ENCODE results near the gene DIS3.
"Not testable (repeated sequence)": the region's sequence is repeated elsewhere in the genome, so short reads cannot be mapped to it uniquely, and the experiment has no call there.

Gene DIS3

GRCh38 chr13:72781451-72782439 is at the start of gene DIS3, which contains the start of gene PIBF1:
Gene DIS3 (minus strand): TSS chr13:72781900. CDS start chr13:72781832, 68 bp downstream.
Gene PIBF1 (plus strand): TSS chr13:72782133. CDS start chr13:72783470, 1,337 bp downstream.
- DNase-seq = peak; percentile 96

GRCh38 chr13:72823724-72824123 is 42.0 kb upstream of the DIS3 start:
- DNase-seq = no peak

- no peak for DNase-seq
These were observed 41.4 kb upstream of the DIS3 start for GRCh38 chr13:72823081-72823480.

- DNase-seq = no peak
These were observed 39.2 kb upstream of the DIS3 start for GRCh38 chr13:72820898-72821279.

GRCh38 chr13:72820156-72820897 is 38.6 kb upstream of the DIS3 start:
- DNase-seq = no peak

- peak in 1 of 2 donors; percentile 18 for DNase-seq
These were observed 27.3 kb upstream of the DIS3 start for GRCh38 chr13:72808917-72809500.

GRCh38 chr13:72806514-72806913 is 24.8 kb upstream of the DIS3 start:
- DNase-seq = not testable (repeated sequence)

- no peak for DNase-seq
These were observed 24.1 kb upstream of the DIS3 start for GRCh38 chr13:72805676-72806346.

- DNase-seq = no peak
These were observed 22.6 kb upstream of the DIS3 start for GRCh38 chr13:72804301-72804700.

GRCh38 chr13:72798817-72799216 is 17.1 kb upstream of the DIS3 start:
- no peak for DNase-seq

GRCh38 chr13:72792640-72793039 is 10.9 kb upstream of the DIS3 start:
- no peak for DNase-seq

- DNase-seq = no peak
These were observed 7.1 kb upstream of the DIS3 start for GRCh38 chr13:72788831-72789230.

GRCh38 chr13:72784679-72785078 is 3.0 kb upstream of the DIS3 start:
- not testable (repeated sequence) for DNase-seq

- DNase-seq = peak in 1 of 2 donors; percentile 25
These were observed 1.0 kb upstream of the DIS3 start for GRCh38 chr13:72782717-72783116.

- DNase-seq = no peak
These were observed 7.7 kb downstream of the DIS3 start for GRCh38 chr13:72774019-72774418.

- no peak for DNase-seq
These were observed 18.3 kb downstream of the DIS3 start for GRCh38 chr13:72763411-72763810.

GRCh38 chr13:72760189-72760588 is 21.5 kb downstream of the DIS3 start:
- no peak for DNase-seq

GRCh38 chr13:72757792-72758535 is 23.7 kb downstream of the DIS3 start:
- no peak for DNase-seq

- no peak for DNase-seq
These were observed 27.6 kb downstream of the DIS3 start for GRCh38 chr13:72754111-72754510.

GRCh38 chr13:72751220-72751619 is 30.5 kb downstream of the DIS3 start:
- no peak for DNase-seq

GRCh38 chr13:72745260-72745659 is 36.4 kb downstream of the DIS3 start:
- no peak for DNase-seq

GRCh38 chr13:72740015-72740414 is 41.7 kb downstream of the DIS3 start:
- DNase-seq = no peak

All from CD4-positive, alpha-beta T cell treated with Interleukin-4 for 1 hour (primary cell).